Testis (tissue), 3 donors: ENCODE data around the gene MUC3A. TPM values are rescaled to one million over a fixed set of nuclear protein-coding genes. Genes with fewer than 3 reads are reported as not detected.
"Not testable (repeated sequence)": the region's sequence is repeated elsewhere in the genome, so short reads cannot be mapped to it uniquely, and the experiment has no call there.

Experiments
- DNase-seq: peaks from one replicate; pipeline ENCODE4 v3.0.0-alpha.2; 2019
- H3K27ac ChIP-seq, 2 donors: fragments of 200-600 bp; sonication (generic); one replicate each; pipeline ENCODE4 v1.5.1; 2019
- H3K27me3 ChIP-seq: fragments of 200-600 bp; sonication (generic); one replicate; pipeline ENCODE4 v1.5.1; 2019
- H3K36me3 ChIP-seq: fragments of 200-600 bp; sonication (generic); one replicate; pipeline ENCODE4 v1.5.1; 2017; ENCODE audit warnings: low read depth; ENCODE audit errors: missing control alignments
- H3K4me1 ChIP-seq: fragments of 200-600 bp; sonication (generic); one replicate; pipeline ENCODE4 v1.5.1; 2019
- H3K4me3 ChIP-seq, 2 donors: fragments of 200-600 bp; sonication (generic); one replicate each; pipeline ENCODE4 v1.5.1; 2017 to 2019
- H3K9me3 ChIP-seq: fragments of 200-600 bp; sonication (generic); one replicate; pipeline ENCODE4 v1.5.1; 2017
- POLR2A ChIP-seq: fragments of 450-650 bp; IDR thresholded peaks from one replicate; pipeline ENCODE4 v1.6.1; 2017; ENCODE audit warnings: antibody characterized with exemption, mild to moderate bottlenecking, moderate library complexity
- WGBS, 2 donors: methylation state at CpG; one replicate each; pipeline ENCODE4 v1.1.5; 2018; 5-methylcytosine and 5-hydroxymethylcytosine counted together
- intact Hi-C: fragments of 100-400 bp; cut with DNase I; formaldehyde crosslinking; loops from one replicate; pipeline ENCODE4 v1.15.1; 2023; ENCODE audit warnings: low total_unique reads
- polyA plus RNA-seq: library from polyadenylated mRNA; stranded (reverse); fragments of 350-450 nt; fragmentation: Illumina TruSeq; extraction: RNeasy Lipid Tissue Mini Kit (QIAGEN cat#74804); gene quantifications from one replicate; pipeline ENCODE4 v1.2.3, GENCODE V29; 2014; ENCODE audit warnings: low read depth, low replicate concordance; ENCODE audit not compliant: insufficient read depth
- total RNA-seq, 2 donors: library from RNA; depleted of rRNA; stranded (reverse); fragments of >200 nt; gene quantifications; one replicate each; pipeline ENCODE4 v1.2.3, GENCODE V29; 2016
- TF ChIP-seq, protein P1 (sequence below), 3 experiments: fragments of 450-650 bp in 2 of 3; fragments of 200-600 bp in 1 of 3; sonication (generic) in 1 of 3; IDR thresholded peaks; one replicate each; pipeline ENCODE4 v1.5.1; 2016 to 2019; ENCODE audit warnings: antibody characterized with exemption in 3 of 3, mild to moderate bottlenecking in 2 of 3, moderate library complexity in 1 of 3

MUC3A gene
- total and polyA plus RNA-seq, 3 donors from 2014 or later = 1.5 to 2.1 (median 1.6) TPM

DNA sequence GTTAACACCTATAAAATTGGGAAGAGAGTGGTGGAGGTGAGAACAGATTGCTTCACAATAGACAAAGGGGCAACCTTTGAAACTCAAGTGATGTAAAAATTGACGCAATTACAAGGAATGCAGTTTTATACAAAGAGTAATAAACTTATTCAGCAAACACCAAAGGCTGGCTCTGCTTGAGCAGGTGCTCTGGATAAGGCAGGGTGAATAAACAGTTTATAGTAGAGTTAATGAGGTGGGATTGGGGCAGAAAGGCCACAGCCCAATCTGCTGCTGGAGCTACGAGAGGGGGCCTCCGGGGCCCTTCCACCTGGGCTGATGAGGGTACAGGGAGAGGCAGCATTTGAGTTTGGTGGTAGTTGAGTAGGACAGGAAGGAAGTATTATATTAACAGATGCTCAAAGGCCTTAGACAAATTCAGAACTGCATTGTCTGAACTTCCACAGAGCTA is 26.1 kb downstream of the MUC3A start:
- intact Hi-C loops = no loop called here
- no peak for TF ChIP-seq POLR2A
- TF ChIP-seq, protein P1, sequence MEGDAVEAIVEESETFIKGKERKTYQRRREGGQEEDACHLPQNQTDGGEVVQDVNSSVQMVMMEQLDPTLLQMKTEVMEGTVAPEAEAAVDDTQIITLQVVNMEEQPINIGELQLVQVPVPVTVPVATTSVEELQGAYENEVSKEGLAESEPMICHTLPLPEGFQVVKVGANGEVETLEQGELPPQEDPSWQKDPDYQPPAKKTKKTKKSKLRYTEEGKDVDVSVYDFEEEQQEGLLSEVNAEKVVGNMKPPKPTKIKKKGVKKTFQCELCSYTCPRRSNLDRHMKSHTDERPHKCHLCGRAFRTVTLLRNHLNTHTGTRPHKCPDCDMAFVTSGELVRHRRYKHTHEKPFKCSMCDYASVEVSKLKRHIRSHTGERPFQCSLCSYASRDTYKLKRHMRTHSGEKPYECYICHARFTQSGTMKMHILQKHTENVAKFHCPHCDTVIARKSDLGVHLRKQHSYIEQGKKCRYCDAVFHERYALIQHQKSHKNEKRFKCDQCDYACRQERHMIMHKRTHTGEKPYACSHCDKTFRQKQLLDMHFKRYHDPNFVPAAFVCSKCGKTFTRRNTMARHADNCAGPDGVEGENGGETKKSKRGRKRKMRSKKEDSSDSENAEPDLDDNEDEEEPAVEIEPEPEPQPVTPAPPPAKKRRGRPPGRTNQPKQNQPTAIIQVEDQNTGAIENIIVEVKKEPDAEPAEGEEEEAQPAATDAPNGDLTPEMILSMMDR (IDR thresholded peaks at IDR 0.05) = no peak
- Histone ChIP-seq H3K36me3 (no peaks in the 10 kb centered on the region), H3K4me1 (no peaks in the 10 kb centered on the region), H3K4me3 (no peak overlapping the region), H3K9me3 (no peaks in the 10 kb centered on the region), H3K27ac (no peak overlapping the region), H3K27me3 (no peaks in the 10 kb centered on the region)
- 65 to 71% methylated on average over 3 of the region's 3 CpGs for WGBS, 2 donors
- no peak for DNase-seq

DNA sequence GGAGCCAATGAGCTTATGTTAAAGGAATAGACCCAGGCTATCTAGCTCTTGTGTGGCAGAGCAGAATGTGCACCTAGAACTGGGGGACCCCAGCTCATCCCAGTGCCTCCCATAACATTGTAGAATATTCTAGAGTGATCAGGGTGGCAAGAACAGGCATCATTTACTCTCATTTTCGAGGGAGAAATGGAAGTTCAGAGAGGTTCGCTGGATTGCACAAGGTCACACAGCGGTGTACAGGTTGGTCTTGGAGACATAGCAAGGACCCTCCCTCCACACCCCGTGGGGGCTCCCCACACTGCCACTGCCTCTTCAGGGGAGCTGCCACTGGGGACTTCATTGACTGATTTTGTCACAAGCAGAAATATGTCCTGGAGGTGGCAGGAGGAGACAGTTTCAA is 29.0 kb downstream of the MUC3A start:
- TF ChIP-seq, protein P1 (IDR thresholded peaks at IDR 0.05) = no peak
- no peak for TF ChIP-seq POLR2A
- Histone ChIP-seq H3K27me3 (no peaks in the 10 kb centered on the region), H3K4me1 (no peaks in the 10 kb centered on the region), H3K9me3 (no peaks in the 10 kb centered on the region), H3K36me3 (no peaks in the 10 kb centered on the region), H3K4me3 (no peak overlapping the region), H3K27ac (no peak overlapping the region)
- DNase-seq = no peak
- intact Hi-C loops = no loop called here
- whole genome bisulfite sequencing, 2 donors = 88 to 91% methylated on average over 4 of the region's 4 CpGs

DNA sequence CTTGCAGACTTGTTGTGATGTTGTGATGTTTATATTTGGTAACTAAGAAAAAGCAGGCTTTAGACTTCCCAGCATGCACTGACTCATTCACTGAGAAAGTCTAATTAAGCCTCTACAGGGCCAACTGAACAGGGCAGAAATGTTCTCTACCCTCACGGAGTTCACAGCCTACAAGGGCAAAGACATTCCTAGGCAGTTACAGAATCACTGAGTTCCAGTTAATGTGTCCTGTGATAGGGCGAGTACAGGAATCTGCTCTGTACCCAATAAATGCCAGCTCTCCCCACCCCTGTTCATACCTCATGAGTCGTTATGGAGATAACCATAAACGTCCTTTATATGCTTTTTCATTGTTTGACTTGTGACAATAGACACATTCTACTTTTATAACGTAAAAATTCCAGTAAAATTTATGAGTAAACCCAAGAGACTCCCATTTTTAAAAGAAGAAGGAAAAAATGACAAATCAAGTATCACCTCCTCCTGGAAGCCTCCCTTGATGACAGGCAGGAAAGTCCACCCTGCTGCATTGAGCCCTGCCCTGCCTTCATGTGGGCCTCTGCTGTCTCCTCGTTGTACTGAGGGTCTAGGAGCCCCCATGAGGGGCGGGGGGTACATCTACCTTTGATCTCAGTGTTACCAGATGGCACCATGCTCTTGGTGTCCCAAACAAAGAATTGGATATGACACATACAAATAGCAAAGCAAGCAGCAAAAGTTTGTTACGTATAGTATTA is 34.3 kb downstream of the MUC3A start:
- no peaks in the 10 kb centered on the region for H3K9me3 ChIP-seq
- no peak for DNase-seq
- H3K36me3 ChIP-seq = no peaks in the 10 kb centered on the region
- intact Hi-C loops = no loop called here
- no peak overlapping the region for H3K4me3 ChIP-seq
- no peak overlapping the region for H3K27ac ChIP-seq
- TF ChIP-seq, protein P1 (IDR thresholded peaks at IDR 0.05) = no peak
- no peak for TF ChIP-seq POLR2A
- no peaks in the 10 kb centered on the region for H3K4me1 ChIP-seq
- no peaks in the 10 kb centered on the region for H3K27me3 ChIP-seq
- 73 to 78% methylated on average over 8 of the region's 8 CpGs for WGBS, 2 donors

DNA sequence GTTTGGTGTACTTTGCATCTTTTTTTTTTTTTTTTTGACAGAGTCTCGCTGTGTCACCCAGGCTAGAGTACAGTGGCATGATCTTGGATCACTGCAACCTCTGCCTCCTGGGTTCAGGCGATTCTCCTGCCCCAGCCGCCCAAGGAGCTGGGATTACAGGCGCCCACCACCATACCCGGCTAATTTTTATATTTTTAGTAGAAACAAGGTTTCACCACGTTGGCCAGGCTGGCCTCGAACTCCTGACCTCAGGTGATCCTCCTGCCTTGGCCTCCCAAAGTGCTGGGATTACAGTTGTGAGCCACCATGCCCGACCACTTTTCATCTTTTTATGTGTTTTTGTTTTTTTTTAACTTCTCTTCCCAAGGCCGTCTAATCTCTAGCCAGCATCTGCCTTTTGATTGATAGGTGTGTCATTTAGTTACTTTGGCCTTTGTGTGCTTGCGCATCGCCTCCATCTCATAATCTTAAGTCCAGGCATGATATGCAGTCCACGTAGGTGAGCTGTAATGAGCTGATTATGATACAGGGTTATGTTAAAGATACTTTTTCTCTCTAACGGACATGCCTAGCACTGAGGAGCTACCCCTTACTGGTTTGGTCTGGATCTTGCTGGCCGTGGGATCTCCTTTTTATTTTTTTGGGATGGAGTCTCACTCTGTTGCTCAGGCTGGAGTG is 35.0 kb downstream of the MUC3A start:
- H3K27me3 ChIP-seq, H3K36me3 ChIP-seq, H3K9me3 ChIP-seq, intact Hi-C loops, H3K4me3 ChIP-seq, DNase-seq, H3K4me1 ChIP-seq, H3K27ac ChIP-seq: not testable (repeated sequence)
- WGBS, 2 donors = 85 to 86% methylated on average over 14 of the region's 14 CpGs

DNA sequence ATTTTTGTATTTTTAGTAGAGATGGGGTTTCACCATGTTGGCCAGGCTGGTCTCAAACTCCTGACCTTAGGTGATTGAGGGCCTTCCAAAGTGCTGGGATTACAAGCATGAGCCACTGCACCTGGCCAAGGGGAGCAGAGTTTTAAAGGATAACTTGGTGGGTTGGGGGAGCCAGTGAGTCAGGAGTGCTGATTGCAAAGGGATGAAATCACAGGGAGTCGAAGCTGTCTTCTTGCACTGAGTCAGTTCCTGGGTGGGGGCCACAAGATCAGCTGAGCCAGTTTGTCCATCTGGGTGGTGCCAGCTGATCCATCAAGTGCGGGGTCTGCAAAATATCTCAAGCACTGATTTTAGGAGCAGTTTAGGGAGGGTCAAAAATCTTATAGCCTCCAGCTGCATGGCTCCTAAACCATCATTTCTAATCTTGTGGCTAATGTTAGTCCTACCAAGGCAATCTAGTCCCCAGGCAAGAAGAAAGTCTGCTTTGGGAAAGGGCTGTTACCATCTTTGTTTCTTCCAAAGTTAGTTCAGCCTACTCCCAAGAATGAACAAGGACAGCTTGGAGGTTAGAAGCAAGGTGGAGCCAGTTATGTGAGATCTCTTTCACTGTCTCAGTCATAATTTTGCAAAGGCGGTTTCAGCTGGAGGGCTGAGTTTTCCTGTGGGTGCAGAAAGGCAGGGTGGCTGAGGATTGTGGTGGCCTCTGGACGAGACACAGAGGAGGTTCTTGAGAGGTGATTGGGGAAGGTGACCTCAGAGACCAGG is 35.9 kb downstream of the MUC3A start:
- DNase-seq, H3K4me1 ChIP-seq, H3K27me3 ChIP-seq, H3K27ac ChIP-seq, intact Hi-C loops, H3K36me3 ChIP-seq, H3K9me3 ChIP-seq, H3K4me3 ChIP-seq: not testable (repeated sequence)
- 76 to 89% methylated on average over 4 of the region's 4 CpGs for WGBS, 2 donors
